GM12878 (cell line): ENCODE results near the gene SUSD2. TPM values are rescaled to one million over a fixed set of nuclear protein-coding genes. Genes with fewer than 3 reads are reported as not detected.

Experiments used
- ATAC-seq: fragments of 200-7000 bp; cut with Tn5 transposase; 3 replicates; pipeline ENCODE4 v1.9.1; 2020; ENCODE audit warnings: mild to moderate bottlenecking, moderate library complexity
- BruUV-seq: library from RNA; stranded (reverse); fragments of 400-500 nt; replicated peaks from 2 replicates; lab custom pipeline; 2021; lab: Mats Ljungman, UMichigan
- CTCF ChIA-PET: fragments of 300-600 bp; sonication (Branson Sonifier 250); formaldehyde crosslinking; extraction: SDS; loops from one replicate; lab custom pipeline; 2021; ENCODE audit warnings: inconsistent platforms; lab: Yijun Ruan, JAX
- POLR2A ChIA-PET: fragments of 350-600 bp; formaldehyde crosslinking; extraction: SDS; loops from one replicate; lab custom pipeline; 2021; ENCODE audit warnings: inconsistent platforms; lab: Charles Lee
- RAD21 ChIA-PET: fragments of 300-600 bp; sonication (Branson Sonifier 250); formaldehyde crosslinking; loops from one replicate; lab custom pipeline; 2023; ENCODE audit warnings: antibody characterized with exemption; ENCODE audit not compliant: unreplicated experiment; lab: Charles Lee
- SMC1A ChIA-PET: fragments of 300-600 bp; sonication (Branson Sonifier 250); formaldehyde crosslinking; loops from one replicate; lab custom pipeline; 2023; ENCODE audit not compliant: unreplicated experiment, uncharacterized antibody; lab: Charles Lee
- DNase-seq: peaks from one replicate; pipeline ENCODE4 v3.0.0-alpha.2; 2011; ENCODE audit warnings: low read depth, low spot score
- FAIRE-seq: peaks from 3 replicates; lab custom pipeline; 2011; peaks lifted over from hg19 to GRCh38; lab: Jason Lieb, UNC
- H2AFZ ChIP-seq: 2 replicates; pipeline ENCODE4 v1.6.0; 2011; ENCODE audit warnings: low read depth, low read length, control low read depth; ENCODE audit not compliant: control insufficient read depth
- H3K27ac ChIP-seq: 2 replicates; pipeline ENCODE4 v1.5.1; 2011; ENCODE audit warnings: control low read depth; ENCODE audit not compliant: control insufficient read depth, insufficient read depth
- H3K27me3 ChIP-seq, 2 experiments: replicated peaks in 1 of 2; 2 replicates each; pipeline versions ENCODE4 v1.6.0 to v1.6.1; 2011; ENCODE audit warnings: low read length in 1 of 2; ENCODE audit not compliant: control insufficient read depth in 2 of 2, insufficient read depth in 2 of 2
- H3K36me3 ChIP-seq, 2 experiments: 2 replicates each; pipeline ENCODE4 v1.5.1; 2011; ENCODE audit warnings: low read length in 1 of 2; ENCODE audit not compliant: control insufficient read depth in 2 of 2, insufficient read depth in 2 of 2
- H3K4me1 ChIP-seq: 2 replicates; pipeline ENCODE4 v1.6.1; 2011; ENCODE audit warnings: mild to moderate bottlenecking, low read length, moderate library complexity, mixed read lengths; ENCODE audit not compliant: control insufficient read depth, insufficient read depth
- H3K4me2 ChIP-seq: 2 replicates; pipeline ENCODE4 v1.6.0; 2011; ENCODE audit warnings: control low read depth; ENCODE audit not compliant: control insufficient read depth, insufficient read depth
- H3K4me3 ChIP-seq: fragments of 200-600 bp; sonication (generic); 2 replicates; pipeline ENCODE4 v1.5.1; 2016
- H3K79me2 ChIP-seq: 2 replicates; pipeline ENCODE4 v1.6.0; 2011; ENCODE audit warnings: low read length; ENCODE audit not compliant: control insufficient read depth, insufficient read depth
- H3K9ac ChIP-seq: 2 replicates; pipeline ENCODE4 v1.8.0; 2011; ENCODE audit warnings: low read length, control low read depth, mixed read lengths; ENCODE audit not compliant: control insufficient read depth, insufficient read depth
- H3K9me3 ChIP-seq: replicated peaks from 3 replicates; pipeline ENCODE4 v1.5.1; 2011; ENCODE audit warnings: mild to moderate bottlenecking, low read length; ENCODE audit not compliant: control insufficient read depth, insufficient read depth
- H4K20me1 ChIP-seq: 2 replicates; pipeline ENCODE4 v1.6.0; 2011; ENCODE audit not compliant: control insufficient read depth, insufficient read depth
- BACH1 ChIP-seq: fragments of 450-650 bp; IDR thresholded peaks from 2 replicates; pipeline ENCODE4 v1.6.1; 2017; ENCODE audit warnings: mild to moderate bottlenecking, borderline replicate concordance
- BCL3 ChIP-seq: IDR thresholded peaks from 2 replicates; pipeline ENCODE4 v1.6.1; 2011; ENCODE audit warnings: borderline replicate concordance, low read depth, mild to moderate bottlenecking, moderate library complexity, low read length; ENCODE audit not compliant: insufficient read depth, poor library complexity, severe bottlenecking
- ETV6 ChIP-seq, 2 experiments: fragments of 450-650 bp in 1 of 2; IDR thresholded peaks in 1 of 2; conservative IDR thresholded peaks in 1 of 2; 2 replicates each; pipeline ENCODE4 v1.6.1; 2014; ENCODE audit warnings: antibody characterized with exemption in 1 of 2, borderline replicate concordance in 1 of 2, low read depth in 1 of 2, mild to moderate bottlenecking in 1 of 2, moderate library complexity in 1 of 2
- HDGF ChIP-seq: fragments of 450-650 bp; IDR thresholded peaks from 2 replicates; pipeline ENCODE4 v1.6.1; 2016; ENCODE audit warnings: antibody characterized with exemption
- MXI1 ChIP-seq: fragments of 150-350 bp; IDR thresholded peaks from 2 replicates; pipeline ENCODE4 v1.6.1; 2011; ENCODE audit warnings: low read depth, mild to moderate bottlenecking, inconsistent platforms, low read length, improper control_type of control experiment
- MYC ChIP-seq: IDR thresholded peaks from 2 replicates; pipeline ENCODE4 v1.6.1; 2011; ENCODE audit warnings: mild to moderate bottlenecking, low read length, moderate library complexity, inconsistent platforms; ENCODE audit not compliant: insufficient read depth, insufficient replicate concordance, insufficient read length, severe bottlenecking
- NR2C2 ChIP-seq: IDR thresholded peaks from 2 replicates; pipeline ENCODE4 v1.6.1; 2011; ENCODE audit warnings: borderline replicate concordance, low read depth; ENCODE audit not compliant: control insufficient read depth, insufficient read length
- NRF1 ChIP-seq: conservative IDR thresholded peaks from 2 replicates; pipeline ENCODE4 v1.6.1; 2011; ENCODE audit warnings: mild to moderate bottlenecking, low read depth, low read length, improper control_type of control experiment
- POLR2A ChIP-seq: IDR thresholded peaks from 2 replicates; pipeline ENCODE4 v1.6.1; 2011; ENCODE audit warnings: low read depth, mild to moderate bottlenecking, low read length
- PRDM15 ChIP-seq: fragments of 450-650 bp; formaldehyde crosslinking; IDR thresholded peaks from 2 replicates; pipeline ENCODE4 v1.4.0; 2020; ENCODE audit warnings: mild to moderate bottlenecking, moderate library complexity
- SRF ChIP-seq, 2 experiments: IDR thresholded peaks; 2 replicates each; pipeline ENCODE4 v1.6.1; 2011; ENCODE audit warnings: low read depth in 2 of 2, low read length in 2 of 2, mild to moderate bottlenecking in 1 of 2, moderate library complexity in 1 of 2
- ZNF592 ChIP-seq: fragments of 450-650 bp; IDR thresholded peaks from 2 replicates; pipeline ENCODE4 v1.6.1; 2017; ENCODE audit warnings: mild to moderate bottlenecking, moderate library complexity
- WGBS: methylation state at CpG from one replicate; pipeline ENCODE4 v1.1.6; 2016; ENCODE audit warnings: low lambda C conversion rate; ENCODE audit not compliant: insufficient replicate concordance, insufficient coverage; ENCODE audit errors: missing lambda C conversion rate; 5-methylcytosine and 5-hydroxymethylcytosine counted together
- in situ Hi-C: fragments of 300-500 bp; cut with MboI; formaldehyde crosslinking; loops from 9 replicates; pipeline ENCODE4 v1.14.3; 2018; ENCODE audit warnings: mixed read lengths
- intact Hi-C: fragments of 100-400 bp; cut with micrococcal nuclease; formaldehyde crosslinking; loops from one replicate; pipeline ENCODE4 v1.14.2; 2022; ENCODE audit not compliant: unreplicated experiment
- polyA plus RNA-seq, 11 experiments: library from polyadenylated mRNA; depleted of rRNA in 4 of 11; unstranded in 6 of 11; stranded (reverse) in 5 of 11; fragments of >200 nt; fragmentation: Nextera tagmentation in 4 of 11; fragmentation: Illumina TruSeq in 1 of 11; extraction: Ambion mirVana in 4 of 11; extraction: Trizol in 1 of 11; gene quantifications; 1 replicate in 1 of 11; 2 replicates in 10 of 11; pipeline versions ENCODE4 v1.2.1 to v1.2.3, GENCODE V29; 2011 to 2016; ENCODE audit warnings: inconsistent platforms in 2 of 11, missing spikeins in 2 of 11, low read depth in 1 of 11
- total RNA-seq, 4 experiments: library from RNA; depleted of rRNA in 3 of 4; stranded (reverse); fragments of >200 nt in 3 of 4; fragmentation: Illumina TruSeq in 1 of 4; extraction: Trizol in 1 of 4; gene quantifications; 2 replicates each; pipeline versions ENCODE4 v1.2.1 to v1.2.3, GENCODE V29; 2013 to 2021
- TF ChIP-seq, protein P1 (sequence below): fragments of 450-650 bp; IDR thresholded peaks from 2 replicates; pipeline ENCODE4 v1.6.1; 2014; ENCODE audit warnings: mild to moderate bottlenecking

Gene SUSD2
- total and polyA plus RNA-seq, 10 of the 15 experiments (the other 5 are each of a cell fraction or from before 2014, with no cell fraction given) = 0.04 to 0.31 (median 0.11) TPM; not detected in 5

DNA sequence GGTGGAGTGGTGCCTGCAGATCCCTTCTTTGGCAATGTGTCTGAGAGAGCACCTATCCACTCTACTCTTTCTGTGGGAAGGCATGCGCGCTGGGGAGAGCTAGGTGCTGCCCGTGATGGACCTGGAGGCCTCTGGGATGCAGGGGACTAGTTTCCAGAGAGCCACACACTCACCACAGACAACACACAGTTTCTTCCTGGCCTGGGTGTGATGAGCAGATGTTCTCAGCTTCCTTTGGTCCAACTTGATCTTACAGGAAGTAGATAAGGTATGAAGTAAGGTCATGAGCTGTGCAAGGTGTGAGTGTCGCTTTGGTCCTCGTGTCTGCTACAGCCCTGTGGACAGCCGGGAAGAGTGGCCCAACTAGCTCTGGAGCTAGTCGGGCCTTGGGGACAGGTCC, 27.3 kb upstream of the SUSD2 start:
- ChIA-PET CTCF (interaction anchor here (1.0 to 7.5 kb wide), 5 partner anchors 11 to 144 kb away, joined by 3 to 94 read pairs (median 5); partner anchors contain the start of gene CABIN1), RAD21 (interaction anchor here (1.5 kb wide), 1 partner anchor 22 kb away, joined by 4 read pairs; no protein-coding TSS in a partner anchor), SMC1A (no interaction called here), POLR2A (no interaction called here)
- 88% methylated on average over 7 of the region's 7 CpGs for WGBS
- Histone ChIP-seq H3K79me2 (peaks cover 6% of the 10 kb centered on the region), H3K36me3 (peaks cover 0 to 11% of the 10 kb centered on the region in 2 experiments; a peak in 3 of 4 replicates), H2AFZ (no peak overlapping the region), H3K4me3 (no peak overlapping the region), H3K9ac (no peak overlapping the region), H3K27me3 (no peaks in the 10 kb centered on the region), H3K27ac (peak overlapping the region; percentile 9; the same call in 1 of the 2 replicates), H3K4me2 (no peak overlapping the region), H3K9me3 (no peaks in the 10 kb centered on the region), H3K4me1 (peaks cover 32% of the 10 kb centered on the region), H4K20me1 (no peaks in the 10 kb centered on the region)
- no TSS peak for BruUV-seq
- no peak for FAIRE-seq
- in situ Hi-C loops (no loop called here), intact Hi-C loops (no loop called here)
- no peak for DNase-seq
- no peak for ATAC-seq
- TF ChIP-seq MXI1 (no peak), NR2C2 (no peak), HDGF (no peak), POLR2A (no peak), SRF (IDR thresholded peaks at IDR 0.05; ENCODE audit: low read depth in 2 of 2, low read length in 2 of 2) (no peak), MYC (no peak), BCL3 (no peak), BACH1 (no peak), ETV6 (conservative IDR thresholded peaks at IDR 0.05 in 1 of 2, IDR thresholded peaks at IDR 0.05 in 1 of 2; ENCODE audit: borderline replicate concordance in 1 of 2, low read depth in 1 of 2) (no peak), PRDM15 (CRISPR knock-in tag) (no peak), ZNF592 (no peak), NRF1 (no peak)
- TF ChIP-seq, protein P1, sequence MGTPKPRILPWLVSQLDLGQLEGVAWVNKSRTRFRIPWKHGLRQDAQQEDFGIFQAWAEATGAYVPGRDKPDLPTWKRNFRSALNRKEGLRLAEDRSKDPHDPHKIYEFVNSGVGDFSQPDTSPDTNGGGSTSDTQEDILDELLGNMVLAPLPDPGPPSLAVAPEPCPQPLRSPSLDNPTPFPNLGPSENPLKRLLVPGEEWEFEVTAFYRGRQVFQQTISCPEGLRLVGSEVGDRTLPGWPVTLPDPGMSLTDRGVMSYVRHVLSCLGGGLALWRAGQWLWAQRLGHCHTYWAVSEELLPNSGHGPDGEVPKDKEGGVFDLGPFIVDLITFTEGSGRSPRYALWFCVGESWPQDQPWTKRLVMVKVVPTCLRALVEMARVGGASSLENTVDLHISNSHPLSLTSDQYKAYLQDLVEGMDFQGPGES = no peak
